GM10248 (cell line): ENCODE measurements around the gene STUB1.

Source experiments
- CTCF ChIA-PET: fragments of 300-600 bp; sonication (Branson Sonifier 250); formaldehyde crosslinking; extraction: SDS; loops from one replicate; lab custom pipeline; 2021; ENCODE audit warnings: antibody characterized with exemption; lab: Yijun Ruan, JAX
- POLR2A ChIA-PET: fragments of 350-650 bp; sonication (Branson Sonifier 250); formaldehyde crosslinking; extraction: SDS; loops from one replicate; lab custom pipeline; 2020; ENCODE audit warnings: antibody characterized with exemption; lab: Yijun Ruan, JAX
- DNase-seq: peaks from one replicate; pipeline ENCODE4 v3.0.0; 2012; ENCODE audit errors: extremely low spot score
- TF ChIP-seq, protein P1 (sequence below): IDR thresholded peaks from 2 replicates; pipeline ENCODE4 v1.5.1; 2012; ENCODE audit warnings: mild to moderate bottlenecking, low read depth; ENCODE audit errors: extremely low read depth, missing control alignments, control extremely low read depth

The STUB1 gene

DNA sequence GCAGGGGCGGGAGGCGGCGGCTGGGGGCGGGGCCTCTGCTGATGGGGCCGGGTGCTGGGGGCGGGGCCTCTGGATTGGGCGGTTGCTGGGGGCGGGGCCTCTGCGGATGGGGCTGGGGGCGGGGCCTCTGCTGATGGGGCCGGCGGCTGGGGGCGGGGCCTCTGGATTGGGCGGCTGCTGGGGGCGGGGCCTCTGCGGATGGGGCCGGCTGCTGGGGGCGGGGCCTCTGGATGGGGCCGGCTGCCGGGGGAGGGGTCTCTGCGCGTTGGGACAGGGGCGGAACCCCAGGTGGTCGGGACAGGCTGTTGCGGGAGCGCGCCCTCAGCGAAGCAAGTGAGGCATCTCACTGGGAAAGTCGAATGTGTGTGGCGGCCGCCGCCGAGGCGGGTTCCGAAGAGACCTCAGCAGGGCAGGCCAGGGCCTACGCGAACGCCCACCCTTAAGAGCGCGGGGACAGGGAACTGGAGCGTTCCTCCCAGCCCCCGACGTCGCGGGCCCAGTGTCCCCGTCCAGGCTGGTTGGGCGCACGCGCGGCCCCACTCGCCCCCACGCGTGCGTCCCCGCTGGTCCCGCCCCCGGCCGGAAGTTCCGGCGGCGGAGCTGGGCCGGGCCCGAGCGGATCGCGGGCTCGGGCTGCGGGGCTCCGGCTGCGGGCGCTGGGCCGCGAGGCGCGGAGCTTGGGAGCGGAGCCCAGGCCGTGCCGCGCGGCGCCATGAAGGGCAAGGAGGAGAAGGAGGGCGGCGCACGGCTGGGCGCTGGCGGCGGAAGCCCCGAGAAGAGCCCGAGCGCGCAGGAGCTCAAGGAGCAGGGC is at the start of gene STUB1:
STUB1 (plus strand) TSS at position 597 of the 811 bp plus-strand sequence; CDS start at position 713, 116 bp downstream.
- POLR2A ChIA-PET: interaction anchor here (0.7 to 1.2 kb wide), 4 partner anchors 11 to 1475 kb away, joined by 3 to 7 read pairs (median 4); partner anchors contain the start of genes RHOT2 and TRAF7
- CTCF ChIA-PET: interaction anchor here (1.0 to 4.6 kb wide), 6 partner anchors 10 to 87 kb away, joined by 3 to 28 read pairs (median 4); partner anchors contain the start of genes RHOT2 and WDR90
- DNase-seq: peak; percentile 88
- TF ChIP-seq, protein P1, sequence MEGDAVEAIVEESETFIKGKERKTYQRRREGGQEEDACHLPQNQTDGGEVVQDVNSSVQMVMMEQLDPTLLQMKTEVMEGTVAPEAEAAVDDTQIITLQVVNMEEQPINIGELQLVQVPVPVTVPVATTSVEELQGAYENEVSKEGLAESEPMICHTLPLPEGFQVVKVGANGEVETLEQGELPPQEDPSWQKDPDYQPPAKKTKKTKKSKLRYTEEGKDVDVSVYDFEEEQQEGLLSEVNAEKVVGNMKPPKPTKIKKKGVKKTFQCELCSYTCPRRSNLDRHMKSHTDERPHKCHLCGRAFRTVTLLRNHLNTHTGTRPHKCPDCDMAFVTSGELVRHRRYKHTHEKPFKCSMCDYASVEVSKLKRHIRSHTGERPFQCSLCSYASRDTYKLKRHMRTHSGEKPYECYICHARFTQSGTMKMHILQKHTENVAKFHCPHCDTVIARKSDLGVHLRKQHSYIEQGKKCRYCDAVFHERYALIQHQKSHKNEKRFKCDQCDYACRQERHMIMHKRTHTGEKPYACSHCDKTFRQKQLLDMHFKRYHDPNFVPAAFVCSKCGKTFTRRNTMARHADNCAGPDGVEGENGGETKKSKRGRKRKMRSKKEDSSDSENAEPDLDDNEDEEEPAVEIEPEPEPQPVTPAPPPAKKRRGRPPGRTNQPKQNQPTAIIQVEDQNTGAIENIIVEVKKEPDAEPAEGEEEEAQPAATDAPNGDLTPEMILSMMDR: no peak

DNA sequence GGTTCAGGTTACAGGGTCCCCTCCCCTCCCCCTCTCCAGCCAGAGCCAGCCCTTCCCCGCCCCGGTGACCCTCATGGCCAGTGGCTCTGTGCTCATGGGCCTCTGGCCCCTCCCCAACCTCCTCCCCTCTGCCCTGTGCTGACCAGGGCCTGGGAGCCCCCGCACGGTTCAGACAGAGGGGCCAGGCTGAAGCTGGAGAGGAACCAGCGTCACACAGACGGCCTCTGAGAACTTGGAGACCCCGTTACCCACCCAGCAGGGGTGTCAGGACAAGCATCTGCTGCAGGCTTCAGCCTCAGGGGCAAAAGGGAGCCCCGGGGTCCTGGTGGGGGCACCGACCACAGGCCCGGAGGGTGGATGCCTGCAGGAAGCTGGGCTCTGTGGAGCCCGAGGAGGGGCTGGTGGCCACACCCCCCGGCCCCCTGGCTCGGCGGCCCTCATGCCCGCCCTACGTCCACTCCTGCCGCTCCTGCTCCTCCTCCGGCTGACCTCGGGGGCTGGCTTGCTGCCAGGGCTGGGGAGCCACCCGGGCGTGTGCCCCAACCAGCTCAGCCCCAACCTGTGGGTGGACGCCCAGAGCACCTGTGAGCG is 49.3 kb upstream of the STUB1 start, which contains the start of gene WFIKKN1:
WFIKKN1 (plus strand) TSS at position 171 of the 591 bp plus-strand sequence; CDS start at position 440, 269 bp downstream.
- TF ChIP-seq, protein P1: no peak
- no peak for DNase-seq
- POLR2A ChIA-PET: no interaction called here

DNA sequence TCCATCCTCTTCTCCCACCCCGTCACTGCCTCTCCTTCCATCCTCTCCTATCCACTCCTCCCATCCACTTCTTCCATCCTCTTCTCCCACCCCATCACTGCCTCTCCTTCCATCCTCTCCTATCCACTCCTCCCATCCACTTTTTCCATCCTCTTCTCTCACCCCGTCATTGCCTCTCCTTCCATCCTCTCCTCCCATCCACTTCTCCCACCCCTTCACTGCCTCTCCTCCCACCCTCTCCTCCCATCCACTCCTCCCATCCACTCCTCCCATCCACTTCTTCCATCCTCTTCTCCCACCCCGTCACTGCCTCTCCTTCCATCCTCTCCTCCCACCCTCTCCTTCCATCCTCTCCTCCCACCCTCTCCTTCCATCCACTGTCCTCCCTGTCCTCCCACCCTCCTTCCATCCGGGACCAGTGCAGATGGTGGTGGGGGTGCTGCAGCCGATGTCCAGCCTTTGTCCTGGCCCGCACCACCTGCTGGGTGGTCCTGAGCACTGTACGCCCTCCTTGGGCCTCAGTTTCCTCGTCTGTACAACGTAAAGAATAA is 48.3 kb upstream of the STUB1 start:
- TF ChIP-seq, protein P1: no peak
- no peak for DNase-seq
- CTCF ChIA-PET: no interaction called here
- POLR2A ChIA-PET: no interaction called here

More for the DNA sequence above, 49.3 kb upstream of the STUB1 start, which contains the start of gene WFIKKN1:
- CTCF ChIA-PET: no interaction called here

DNA sequence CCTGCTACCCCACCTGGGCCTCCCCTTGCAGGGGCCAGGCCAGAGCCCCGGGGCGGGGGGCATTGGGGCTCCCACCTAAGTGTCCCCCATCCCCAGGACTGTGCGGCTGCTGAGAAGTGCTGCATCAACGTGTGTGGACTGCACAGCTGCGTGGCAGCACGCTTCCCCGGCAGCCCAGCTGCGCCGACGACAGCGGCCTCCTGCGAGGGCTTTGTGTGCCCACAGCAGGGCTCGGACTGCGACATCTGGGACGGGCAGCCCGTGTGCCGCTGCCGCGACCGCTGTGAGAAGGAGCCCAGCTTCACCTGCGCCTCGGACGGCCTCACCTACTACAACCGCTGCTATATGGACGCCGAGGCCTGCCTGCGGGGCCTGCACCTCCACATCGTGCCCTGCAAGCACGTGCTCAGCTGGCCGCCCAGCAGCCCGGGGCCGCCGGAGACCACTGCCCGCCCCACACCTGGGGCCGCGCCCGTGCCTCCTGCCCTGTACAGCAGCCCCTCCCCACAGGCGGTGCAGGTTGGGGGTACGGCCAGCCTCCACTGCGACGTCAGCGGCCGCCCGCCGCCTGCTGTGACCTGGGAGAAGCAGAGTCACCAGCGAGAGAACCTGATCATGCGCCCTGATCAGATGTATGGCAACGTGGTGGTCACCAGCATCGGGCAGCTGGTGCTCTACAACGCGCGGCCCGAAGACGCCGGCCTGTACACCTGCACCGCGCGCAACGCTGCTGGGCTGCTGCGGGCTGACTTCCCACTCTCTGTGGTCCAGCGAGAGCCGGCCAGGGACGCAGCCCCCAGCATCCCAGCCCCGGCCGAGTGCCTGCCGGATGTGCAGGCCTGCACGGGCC is 47.5 kb upstream of the STUB1 start:
- ChIA-PET CTCF (no interaction called here), POLR2A (no interaction called here)
- no peak for DNase-seq
- TF ChIP-seq, protein P1: no peak

DNA sequence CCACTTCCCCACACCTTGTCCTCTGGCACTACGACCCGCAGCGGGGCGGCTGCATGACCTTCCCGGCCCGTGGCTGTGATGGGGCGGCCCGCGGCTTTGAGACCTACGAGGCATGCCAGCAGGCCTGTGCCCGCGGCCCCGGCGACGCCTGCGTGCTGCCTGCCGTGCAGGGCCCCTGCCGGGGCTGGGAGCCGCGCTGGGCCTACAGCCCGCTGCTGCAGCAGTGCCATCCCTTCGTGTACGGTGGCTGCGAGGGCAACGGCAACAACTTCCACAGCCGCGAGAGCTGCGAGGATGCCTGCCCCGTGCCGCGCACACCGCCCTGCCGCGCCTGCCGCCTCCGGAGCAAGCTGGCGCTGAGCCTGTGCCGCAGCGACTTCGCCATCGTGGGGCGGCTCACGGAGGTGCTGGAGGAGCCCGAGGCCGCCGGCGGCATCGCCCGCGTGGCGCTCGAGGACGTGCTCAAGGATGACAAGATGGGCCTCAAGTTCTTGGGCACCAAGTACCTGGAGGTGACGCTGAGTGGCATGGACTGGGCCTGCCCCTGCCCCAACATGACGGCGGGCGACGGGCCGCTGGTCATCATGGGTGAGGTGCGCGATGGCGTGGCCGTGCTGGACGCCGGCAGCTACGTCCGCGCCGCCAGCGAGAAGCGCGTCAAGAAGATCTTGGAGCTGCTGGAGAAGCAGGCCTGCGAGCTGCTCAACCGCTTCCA is 46.7 kb upstream of the STUB1 start:
- TF ChIP-seq, protein P1: no peak
- ChIA-PET POLR2A (no interaction called here), CTCF (no interaction called here)
- DNase-seq: no peak
